Activated CD4-positive, CD25-positive, alpha-beta regulatory T cell treated with anti-CD3 and anti-CD28 coated beads, Interleukin-2, amount 50 U/mL, for 16 hours (primary cell): ENCODE data around the gene P4HTM.

Source experiments
- DNase-seq: peaks from one replicate; pipeline ENCODE4 v3.0.0-alpha.2; 2020; ENCODE audit warnings: low read depth, low spot score

P4HTM gene

DNA sequence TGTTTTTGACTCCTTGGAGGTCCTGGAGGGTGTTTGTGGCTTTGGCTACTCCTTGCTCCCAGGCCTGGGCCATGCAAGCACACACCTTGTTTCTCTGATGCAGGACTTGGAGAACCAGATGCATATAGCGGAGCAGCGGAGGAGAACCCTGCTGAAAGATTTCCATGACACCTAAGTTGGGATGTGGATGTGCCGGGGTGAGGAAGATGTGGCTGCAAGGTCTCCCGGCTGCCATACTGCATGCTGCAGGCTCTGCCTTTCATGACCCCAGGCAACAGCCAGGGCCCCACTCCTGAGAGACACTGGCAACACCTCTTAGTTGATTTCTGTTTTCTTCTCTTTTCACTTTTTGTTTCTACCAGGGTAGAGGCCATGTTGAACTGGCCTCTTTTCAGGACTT is 6.9 kb upstream of the P4HTM start:
- DNase-seq = no peak

- DNase-seq = no peak
Observed at GRCh38 chr3:48984663-48985062, 5.4 kb upstream of the P4HTM start.

DNA sequence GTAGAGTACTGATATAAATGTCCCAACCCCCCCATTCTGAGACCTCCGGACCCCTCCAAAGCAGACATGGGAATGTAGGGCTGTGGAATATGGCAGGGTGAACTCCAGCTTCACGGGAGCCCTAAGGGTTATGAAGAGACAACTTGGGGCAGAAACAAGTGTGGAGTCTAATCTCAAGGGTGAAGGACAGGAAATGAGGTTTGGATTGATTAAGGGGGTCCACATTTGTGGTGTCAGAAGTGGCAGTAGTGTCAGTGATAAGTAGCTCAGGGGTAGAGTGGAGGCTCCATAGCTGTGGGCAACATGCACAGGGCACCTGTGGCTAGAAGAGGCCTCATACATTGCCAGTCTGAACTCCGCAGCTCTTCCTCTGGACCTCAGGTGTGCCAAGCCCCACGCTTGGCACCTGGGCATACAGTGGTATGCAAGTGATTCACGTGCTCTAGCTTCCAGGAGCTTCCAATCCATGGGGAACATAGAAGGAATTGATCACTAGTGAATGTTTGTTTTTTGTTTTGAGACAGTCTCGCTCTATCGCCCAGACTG is 4.1 kb upstream of the P4HTM start:
- DNase-seq = no peak

- no peak for DNase-seq
Observed at GRCh38 chr3:48989126-48989795, 780 bp upstream of the P4HTM start.

DNA sequence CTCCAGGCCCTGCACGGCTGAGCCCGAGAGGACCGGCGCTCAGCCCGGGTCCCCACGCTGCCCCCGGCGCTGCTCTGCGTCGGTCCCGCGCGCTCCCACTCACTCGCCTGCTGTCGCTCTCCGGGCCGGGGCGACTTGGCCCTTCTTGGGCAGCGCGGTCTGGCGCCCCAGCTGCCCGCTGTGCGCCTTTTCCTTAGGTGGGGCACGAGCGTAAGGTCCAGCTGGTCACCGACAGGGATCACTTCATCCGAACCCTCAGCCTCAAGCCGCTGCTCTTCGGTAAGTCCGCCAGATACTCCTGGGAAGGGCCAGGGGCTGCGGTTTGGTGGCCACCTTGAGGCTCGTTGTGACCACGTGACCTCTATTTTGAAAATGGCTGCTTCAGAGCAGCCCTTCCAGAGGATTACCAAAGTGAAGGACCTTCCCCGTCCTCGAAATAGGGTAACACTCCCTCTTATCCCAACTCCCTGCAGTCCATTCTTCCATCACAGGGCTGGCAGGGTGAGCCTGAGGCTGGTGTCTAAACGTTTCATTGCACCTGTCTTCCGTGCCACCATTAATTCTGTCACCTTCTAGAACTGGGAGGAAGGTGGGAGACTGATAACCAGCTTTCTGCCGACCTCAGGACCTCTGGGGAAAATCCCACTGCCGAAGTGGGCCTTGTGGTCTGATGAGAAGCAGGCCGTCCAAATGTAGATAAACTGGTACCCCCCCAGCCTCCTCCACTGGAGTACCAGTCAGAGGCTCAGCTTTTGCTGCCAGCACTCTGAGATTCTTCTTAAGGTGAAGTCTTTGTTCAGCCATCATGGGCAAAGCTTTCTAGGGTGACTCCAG is 812 bp downstream of the P4HTM start:
- DNase-seq = no peak

DNA sequence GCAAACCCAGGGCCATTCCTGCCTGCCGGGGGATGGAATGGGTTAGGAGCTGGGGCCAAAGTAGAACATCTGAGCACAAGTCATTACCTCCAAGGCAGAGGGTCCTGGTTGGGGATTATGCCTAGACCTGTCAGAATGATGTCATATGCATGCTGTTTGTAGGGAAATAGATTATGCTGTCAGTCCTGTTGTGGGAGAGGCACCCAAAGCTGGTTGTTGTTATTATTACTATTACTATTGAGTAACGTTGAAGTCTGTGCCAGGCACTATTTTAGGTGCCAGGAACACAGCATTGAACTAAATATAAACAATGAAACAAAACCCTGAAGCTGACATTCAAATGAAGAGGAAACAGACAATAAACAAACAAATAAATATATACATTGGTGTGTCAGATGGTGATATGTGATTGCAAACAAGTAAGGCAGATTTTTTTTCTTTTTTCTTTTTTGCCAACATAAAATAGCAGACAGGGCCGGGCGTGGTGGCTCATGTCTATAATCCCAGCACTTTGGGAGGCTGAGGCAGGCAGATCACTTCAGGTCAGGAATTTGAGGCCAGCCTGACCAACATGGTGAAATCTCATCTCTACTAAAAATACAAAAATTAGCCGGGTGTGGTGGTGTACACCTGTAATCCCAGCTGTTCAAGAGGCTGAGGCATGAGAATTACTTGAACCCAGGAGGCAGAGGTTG is 2.0 kb downstream of the P4HTM start:
- no peak for DNase-seq

DNA sequence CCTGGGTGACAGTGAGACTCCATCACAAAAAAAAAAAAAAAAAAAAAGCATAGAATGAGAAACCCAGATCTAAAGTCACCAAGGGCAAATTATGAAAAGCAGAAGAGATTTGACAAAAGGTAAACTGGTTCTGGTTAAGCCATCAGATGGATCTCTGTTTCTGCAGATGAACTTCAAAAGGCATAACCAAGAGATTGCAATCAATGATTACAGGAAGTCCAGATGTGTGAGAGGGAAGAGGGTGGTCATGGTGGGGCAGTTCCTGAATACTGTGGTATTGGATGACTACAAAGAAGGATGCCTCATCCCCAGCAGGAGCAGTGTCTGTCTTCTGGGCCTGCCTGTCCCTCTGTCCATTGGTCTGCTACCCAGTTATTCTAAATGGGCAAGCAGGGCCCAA is 3.8 kb downstream of the P4HTM start:
- DNase-seq = no peak

DNA sequence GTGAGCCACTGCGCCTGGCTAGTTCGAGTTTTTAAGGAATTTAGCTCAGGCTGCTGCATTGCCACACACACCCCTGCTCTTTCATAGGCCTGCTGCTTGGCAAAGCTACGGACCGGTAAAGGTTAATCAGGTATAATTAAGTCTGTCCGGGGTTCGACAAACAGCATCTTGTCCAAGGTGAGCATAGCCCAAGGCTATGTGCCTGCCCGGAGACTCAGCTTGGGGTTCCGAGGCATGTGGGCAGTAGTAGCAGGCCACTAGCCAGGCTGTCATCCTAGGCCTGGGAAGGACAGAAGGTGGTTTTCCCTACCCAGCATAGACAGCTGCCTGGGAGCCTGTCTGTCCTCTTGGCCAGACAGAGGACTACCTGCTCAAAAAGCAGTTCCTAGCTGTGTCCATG is 6.6 kb downstream of the P4HTM start:
- DNase-seq = no peak

GRCh38 chr3:48997102-48997635 is 7.1 kb downstream of the P4HTM start:
- no peak for DNase-seq

- no peak for DNase-seq
Observed at GRCh38 chr3:48997714-48998637, 7.9 kb downstream of the P4HTM start.

DNA sequence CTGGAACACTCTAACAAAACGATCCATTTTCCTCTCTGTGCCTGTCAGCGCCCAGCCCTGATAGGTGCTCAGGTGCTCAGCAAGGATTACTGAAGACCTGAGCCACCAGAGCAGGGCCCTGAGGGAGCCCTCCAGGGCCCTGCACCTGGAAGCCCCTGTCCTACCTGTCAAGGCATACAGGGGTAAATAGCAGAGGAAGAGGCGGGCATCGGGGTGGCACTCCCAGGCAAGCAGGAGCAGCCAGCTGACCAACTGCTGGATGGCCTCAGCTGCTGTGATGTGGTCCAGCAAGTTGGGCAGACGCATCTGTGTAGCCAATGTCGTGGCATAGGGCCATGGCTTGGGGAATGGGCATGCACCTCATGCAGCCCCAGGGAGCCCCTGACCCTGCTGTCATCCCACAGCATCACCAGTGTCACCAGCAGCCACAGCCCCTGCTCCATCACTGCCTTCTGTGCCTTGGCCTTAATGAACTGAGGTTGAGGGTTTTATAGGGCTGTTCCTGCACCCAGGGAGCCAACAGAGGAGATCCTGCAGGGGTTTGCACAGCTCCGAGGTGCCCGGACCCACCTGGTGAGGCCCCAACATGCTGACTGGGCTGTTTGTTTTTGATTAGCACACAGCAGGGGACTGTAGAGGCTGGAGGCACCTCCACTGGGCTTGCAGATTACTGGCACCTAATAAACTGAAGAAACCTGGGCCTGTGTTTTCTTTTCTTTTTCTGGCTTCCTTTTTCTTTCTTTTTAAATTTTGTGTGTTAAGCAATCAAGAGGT is 9.2 kb downstream of the P4HTM start:
- no peak for DNase-seq

- no peak for DNase-seq
Observed at GRCh38 chr3:49001155-49001554, 11.1 kb downstream of the P4HTM start.

- no peak for DNase-seq
Observed at GRCh38 chr3:49004352-49005302, 14.6 kb downstream of the P4HTM start.

DNA sequence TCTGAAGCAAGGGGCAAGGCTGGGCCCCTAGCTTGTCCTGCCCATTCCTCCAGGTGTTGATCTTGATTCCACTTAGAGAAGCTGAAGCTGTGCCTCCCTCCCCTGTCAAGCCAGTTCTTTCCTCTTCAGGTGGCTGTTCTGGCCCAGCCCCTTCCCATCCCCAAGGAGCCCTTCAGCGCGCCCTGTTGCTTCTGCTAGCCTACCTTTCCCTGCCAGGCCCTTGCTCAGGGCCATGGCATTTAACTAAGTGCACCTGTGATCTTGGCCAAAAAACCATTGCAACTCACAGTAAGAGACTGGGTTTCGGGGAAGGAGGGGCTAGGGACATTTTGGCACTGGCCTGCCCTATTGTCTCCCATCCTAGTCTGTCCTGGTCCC is 15.3 kb downstream of the P4HTM start:
- no peak for DNase-seq

GRCh38 chr3:49005998-49006397 is 16.0 kb downstream of the P4HTM start:
- DNase-seq = no peak

GRCh38 chr3:49006408-49007067 is 16.5 kb downstream of the P4HTM start:
- no peak for DNase-seq

DNA sequence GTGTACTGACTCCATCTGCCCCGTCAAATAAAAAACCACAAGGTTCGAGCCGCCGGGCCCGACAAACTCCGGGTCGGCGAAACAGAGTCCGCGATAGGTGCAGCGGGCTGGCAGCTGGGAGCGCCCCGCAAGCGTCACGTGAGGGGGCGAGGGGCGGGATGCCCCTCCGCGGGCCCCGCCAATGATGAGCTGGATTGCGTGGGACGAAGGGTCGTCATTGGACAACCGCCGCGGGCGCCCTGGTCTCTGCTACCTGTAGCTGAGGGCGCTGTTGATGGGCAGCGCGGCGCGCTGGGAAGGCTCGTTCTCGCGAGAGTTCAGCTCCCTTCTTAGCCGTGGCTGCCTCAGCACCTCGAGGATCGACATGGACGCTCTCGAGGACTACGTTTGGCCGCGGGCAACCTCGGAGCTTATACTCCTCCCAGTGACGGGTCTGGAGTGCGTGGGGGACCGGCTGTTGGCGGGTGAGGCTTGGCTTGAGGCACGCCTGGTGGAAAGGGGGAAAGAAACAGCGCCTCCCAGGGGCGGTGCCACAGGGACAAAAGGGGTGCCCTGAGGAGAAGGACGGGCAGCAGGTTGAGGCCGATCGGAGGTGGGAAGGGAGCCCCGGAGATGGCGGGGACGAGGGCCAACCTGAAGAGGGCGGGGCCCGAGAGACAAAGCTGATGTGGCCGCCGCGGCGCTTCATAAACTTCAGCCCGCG is 17.2 kb downstream of the P4HTM start, which contains the start of gene WDR6:
TSS of gene WDR6 (plus strand) at position 324 of the 703 bp plus-strand sequence. CDS start at position 365, 41 bp downstream.
- DNase-seq = peak; percentile 97
